Central memory CD8-positive, alpha-beta T cell (primary cell): ENCODE measurements around the gene ARHGAP42.
A peak's percentile ranks its signal among the peaks of the same experiment; 100 is the strongest.
"Not testable (repeated sequence)": the region's sequence is repeated elsewhere in the genome, so short reads cannot be mapped to it uniquely, and the experiment has no call there.

Experiments
- ATAC-seq: fragments of 150-1000 bp; cut with Tn5 transposase; replicated peaks from 2 replicates; pipeline ENCODE4 v1.10.0; 2022; ENCODE audit warnings: mild to moderate bottlenecking, moderate FRiP score, moderate number of reproducible peaks; ENCODE audit not compliant: poor library complexity, severe bottlenecking; ENCODE audit errors: extremely low read depth
- DNase-seq, 2 donors: peaks; one replicate each; pipeline ENCODE4 v3.0.0; 2021; ENCODE audit warnings: low spot score in 2 of 2
- H3K27ac Mint-ChIP-seq: one replicate; pipeline ENCODE4 v1.8.0; 2022; ENCODE audit warnings: low read depth, mild to moderate bottlenecking, moderate library complexity, mixed read lengths
- H3K27me3 Mint-ChIP-seq: one replicate; pipeline ENCODE4 v1.8.0; 2022; ENCODE audit warnings: mixed read lengths
- H3K36me3 Mint-ChIP-seq: one replicate; pipeline ENCODE4 v1.8.0; 2022; ENCODE audit warnings: mild to moderate bottlenecking, moderate library complexity, mixed read lengths; ENCODE audit not compliant: insufficient read depth
- H3K4me1 Mint-ChIP-seq: one replicate; pipeline ENCODE4 v1.8.0; 2022; ENCODE audit warnings: mixed read lengths
- H3K4me3 Mint-ChIP-seq: one replicate; pipeline ENCODE4 v1.8.0; 2022; ENCODE audit warnings: mild to moderate bottlenecking, moderate library complexity, mixed read lengths
- H3K9me3 Mint-ChIP-seq: one replicate; pipeline ENCODE4 v1.8.0; 2022; ENCODE audit warnings: mixed read lengths

Gene ARHGAP42, protein sequence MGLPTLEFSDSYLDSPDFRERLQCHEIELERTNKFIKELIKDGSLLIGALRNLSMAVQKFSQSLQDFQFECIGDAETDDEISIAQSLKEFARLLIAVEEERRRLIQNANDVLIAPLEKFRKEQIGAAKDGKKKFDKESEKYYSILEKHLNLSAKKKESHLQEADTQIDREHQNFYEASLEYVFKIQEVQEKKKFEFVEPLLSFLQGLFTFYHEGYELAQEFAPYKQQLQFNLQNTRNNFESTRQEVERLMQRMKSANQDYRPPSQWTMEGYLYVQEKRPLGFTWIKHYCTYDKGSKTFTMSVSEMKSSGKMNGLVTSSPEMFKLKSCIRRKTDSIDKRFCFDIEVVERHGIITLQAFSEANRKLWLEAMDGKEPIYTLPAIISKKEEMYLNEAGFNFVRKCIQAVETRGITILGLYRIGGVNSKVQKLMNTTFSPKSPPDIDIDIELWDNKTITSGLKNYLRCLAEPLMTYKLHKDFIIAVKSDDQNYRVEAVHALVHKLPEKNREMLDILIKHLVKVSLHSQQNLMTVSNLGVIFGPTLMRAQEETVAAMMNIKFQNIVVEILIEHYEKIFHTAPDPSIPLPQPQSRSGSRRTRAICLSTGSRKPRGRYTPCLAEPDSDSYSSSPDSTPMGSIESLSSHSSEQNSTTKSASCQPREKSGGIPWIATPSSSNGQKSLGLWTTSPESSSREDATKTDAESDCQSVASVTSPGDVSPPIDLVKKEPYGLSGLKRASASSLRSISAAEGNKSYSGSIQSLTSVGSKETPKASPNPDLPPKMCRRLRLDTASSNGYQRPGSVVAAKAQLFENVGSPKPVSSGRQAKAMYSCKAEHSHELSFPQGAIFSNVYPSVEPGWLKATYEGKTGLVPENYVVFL

DNA sequence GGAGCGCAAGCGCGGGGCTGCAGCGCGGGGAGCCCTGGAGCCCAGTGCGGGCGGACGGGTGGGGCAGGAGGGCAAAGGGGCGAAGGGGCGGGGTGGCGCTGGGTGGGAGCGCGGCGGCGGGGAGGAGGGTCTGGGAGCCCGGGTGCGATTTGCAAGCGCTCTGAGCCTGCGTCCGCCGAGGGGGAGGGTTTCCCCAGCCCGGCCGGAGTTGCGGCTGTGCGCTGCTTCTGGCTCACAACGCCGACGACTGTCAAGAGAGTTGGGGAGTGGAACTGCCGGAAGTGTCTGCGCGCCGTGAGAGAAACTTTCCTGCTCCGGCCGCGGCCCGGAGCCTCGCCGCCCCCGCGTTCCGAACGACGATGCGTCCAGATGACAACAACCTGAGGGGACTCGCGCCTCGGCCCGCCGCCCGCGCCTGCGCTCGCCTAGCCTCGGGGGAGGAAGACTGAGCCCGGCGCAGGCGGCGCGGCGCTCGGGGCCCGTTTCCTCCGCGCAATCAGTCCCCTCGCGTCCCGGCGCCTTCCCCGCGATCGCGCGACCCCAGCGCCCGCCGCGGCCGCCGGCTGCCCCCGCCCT is at the start of gene ARHGAP42:
ARHGAP42 (plus strand) TSS at position 235 of the 576 bp plus-strand sequence. CDS start 391 bp downstream, outside the sequence.
- Mint-ChIP-seq H3K9me3 (peaks cover 11% of the 10 kb centered on the region), H3K27ac (no peak within 1 kb of the TSS), H3K4me3 (peak within 1 kb of the TSS; percentile 39), H3K36me3 (peaks cover 2% of the 10 kb centered on the region), H3K4me1 (no peaks in the 10 kb centered on the region), H3K27me3 (peaks cover 18% of the 10 kb centered on the region)
- peak; percentile 41 for ATAC-seq
- no peak for DNase-seq

- Mint-ChIP-seq H3K9me3 (peaks cover 26% of the 10 kb centered on the region), H3K4me3 (no peak overlapping the region), H3K27ac (no peak overlapping the region), H3K36me3 (no peaks in the 10 kb centered on the region), H3K27me3 (no peaks in the 10 kb centered on the region), H3K4me1 (no peaks in the 10 kb centered on the region)
- ATAC-seq: no peak
- DNase-seq: no peak
These were observed 49.4 kb upstream of the ARHGAP42 start for GRCh38 chr11:100637706-100638105.

DNA sequence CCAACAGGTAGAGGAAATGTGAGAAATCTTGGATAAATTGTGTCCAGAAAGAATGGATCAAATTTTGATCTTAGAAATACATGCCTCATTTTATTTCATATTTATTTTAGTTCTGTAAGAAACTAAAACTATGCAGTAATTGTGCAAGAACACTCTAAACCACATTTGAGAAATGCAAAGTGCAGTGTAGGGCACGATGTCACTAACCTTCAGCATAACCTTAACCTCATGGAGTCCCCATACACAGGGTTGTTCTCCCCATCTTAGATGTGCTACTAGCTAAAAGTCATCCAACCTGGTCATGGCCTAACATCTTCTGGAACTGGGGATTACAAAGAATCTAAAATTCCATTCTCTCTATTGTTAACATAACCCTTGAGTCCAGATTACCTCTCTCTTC is 48.4 kb upstream of the ARHGAP42 start:
- DNase-seq (no peak), ATAC-seq (no peak)
- Mint-ChIP-seq H3K4me3 (no peak overlapping the region), H3K27ac (no peak overlapping the region), H3K27me3 (no peaks in the 10 kb centered on the region), H3K9me3 (peaks cover 25% of the 10 kb centered on the region), H3K4me1 (no peaks in the 10 kb centered on the region), H3K36me3 (no peaks in the 10 kb centered on the region)

GRCh38 chr11:100639140-100639539 is 47.9 kb upstream of the ARHGAP42 start:
- Mint-ChIP-seq H3K27ac (peak overlapping the region; percentile 68), H3K27me3 (no peaks in the 10 kb centered on the region), H3K4me1 (no peaks in the 10 kb centered on the region), H3K4me3 (no peak overlapping the region), H3K36me3 (no peaks in the 10 kb centered on the region), H3K9me3 (peaks cover 20% of the 10 kb centered on the region)
- ATAC-seq: no peak
- no peak for DNase-seq

DNA sequence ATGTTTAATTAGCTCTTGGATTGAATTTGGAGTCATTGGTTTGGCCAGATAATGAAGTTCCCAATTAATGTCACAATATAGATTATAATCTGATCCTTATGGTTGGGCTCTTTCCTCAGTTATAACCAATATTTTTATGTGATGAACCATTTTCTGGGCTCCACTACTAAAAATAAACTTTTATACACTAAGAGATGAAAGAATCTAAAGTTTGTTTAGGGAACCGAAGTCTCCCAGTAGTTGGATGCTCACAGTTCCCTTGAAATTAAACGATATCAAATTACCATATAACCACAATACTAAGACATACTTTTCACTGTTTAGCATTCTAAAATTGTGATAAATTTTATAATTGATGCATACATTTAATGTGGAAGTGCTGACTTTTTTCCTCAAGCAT is 47.0 kb upstream of the ARHGAP42 start:
- DNase-seq: no peak
- Mint-ChIP-seq H3K36me3 (no peaks in the 10 kb centered on the region), H3K27ac (no peak overlapping the region), H3K9me3 (peaks cover 16% of the 10 kb centered on the region), H3K4me3 (no peak overlapping the region), H3K4me1 (no peaks in the 10 kb centered on the region), H3K27me3 (no peaks in the 10 kb centered on the region)
- ATAC-seq: no peak

GRCh38 chr11:100640646-100641045 is 46.4 kb upstream of the ARHGAP42 start:
- no peak for ATAC-seq
- H3K4me1 Mint-ChIP-seq: no peaks in the 10 kb centered on the region

DNA sequence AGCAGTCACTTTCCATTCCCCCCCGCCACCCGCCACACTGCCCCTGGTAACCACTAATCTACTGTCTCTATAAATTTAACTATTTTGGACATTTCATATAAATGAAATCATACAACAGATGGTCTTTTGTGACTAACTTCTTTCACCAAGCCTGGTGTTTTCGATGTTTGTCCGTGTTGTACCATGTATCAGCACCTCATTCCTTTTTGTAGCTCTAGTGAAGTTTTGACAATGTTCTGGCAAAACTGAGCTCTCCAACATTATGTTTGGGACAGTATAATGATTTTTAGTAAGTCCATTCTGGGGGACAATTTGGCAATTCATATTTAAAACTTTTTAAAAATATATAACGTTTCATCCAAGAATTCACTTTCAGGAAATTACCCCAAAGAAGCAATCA is 45.6 kb upstream of the ARHGAP42 start:
- no peaks in the 10 kb centered on the region for H3K27me3 Mint-ChIP-seq
- no peaks in the 10 kb centered on the region for H3K4me1 Mint-ChIP-seq
- H3K36me3 Mint-ChIP-seq: no peaks in the 10 kb centered on the region

More at GRCh38 chr11:100640646-100641045, 46.4 kb upstream of the ARHGAP42 start:
- H3K4me3 Mint-ChIP-seq: no peak overlapping the region
- H3K36me3 Mint-ChIP-seq: no peaks in the 10 kb centered on the region
- DNase-seq: no peak
- peaks cover 16% of the 10 kb centered on the region for H3K9me3 Mint-ChIP-seq
- H3K27ac Mint-ChIP-seq: no peak overlapping the region
- H3K27me3 Mint-ChIP-seq: no peaks in the 10 kb centered on the region

GRCh38 chr11:100646545-100646944 is 40.5 kb upstream of the ARHGAP42 start:
- H3K9me3 Mint-ChIP-seq: peaks cover 14% of the 10 kb centered on the region
- no peaks in the 10 kb centered on the region for H3K27me3 Mint-ChIP-seq
- H3K4me1 Mint-ChIP-seq: no peaks in the 10 kb centered on the region
- no peaks in the 10 kb centered on the region for H3K36me3 Mint-ChIP-seq
- ATAC-seq (no peak), DNase-seq (no peak)
- no peak overlapping the region for H3K27ac Mint-ChIP-seq
- H3K4me3 Mint-ChIP-seq: no peak overlapping the region

More for the DNA sequence above, 45.6 kb upstream of the ARHGAP42 start:
- Mint-ChIP-seq H3K9me3 (peaks cover 24% of the 10 kb centered on the region), H3K4me3 (no peak overlapping the region), H3K27ac (no peak overlapping the region)
- ATAC-seq (no peak), DNase-seq (no peak)

DNA sequence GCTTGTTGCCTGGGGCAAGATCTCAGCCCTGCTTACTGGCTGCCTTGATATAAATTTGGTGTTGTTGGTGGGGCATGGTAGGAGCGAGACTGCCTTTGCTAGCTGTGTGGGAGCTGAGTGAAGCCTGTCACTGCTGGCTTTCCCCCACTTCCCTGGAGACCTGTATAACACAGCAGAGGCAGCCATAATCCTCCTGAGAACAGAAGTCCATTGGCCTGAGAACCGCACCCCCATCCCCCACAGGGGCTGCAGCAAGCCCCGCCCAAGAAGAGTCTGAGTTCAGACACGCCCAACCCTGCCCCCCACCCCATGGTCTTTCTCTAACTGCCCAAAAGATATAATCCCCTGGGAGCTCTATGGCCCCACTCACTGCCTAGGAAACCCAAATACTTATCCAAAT is 39.2 kb upstream of the ARHGAP42 start:
- DNase-seq (no peak), ATAC-seq (no peak)
- Mint-ChIP-seq H3K4me1 (no peaks in the 10 kb centered on the region), H3K36me3 (no peaks in the 10 kb centered on the region), H3K4me3 (no peak overlapping the region), H3K27me3 (no peaks in the 10 kb centered on the region), H3K27ac (no peak overlapping the region), H3K9me3 (peaks cover 27% of the 10 kb centered on the region)

- no peak for DNase-seq
- no peaks in the 10 kb centered on the region for H3K4me1 Mint-ChIP-seq
- no peak overlapping the region for H3K4me3 Mint-ChIP-seq
- H3K27ac Mint-ChIP-seq: no peak overlapping the region
- H3K36me3 Mint-ChIP-seq: peaks cover 1% of the 10 kb centered on the region
- H3K9me3 Mint-ChIP-seq: peaks cover 6% of the 10 kb centered on the region
- no peaks in the 10 kb centered on the region for H3K27me3 Mint-ChIP-seq
- no peak for ATAC-seq
These were observed 23.5 kb upstream of the ARHGAP42 start for GRCh38 chr11:100663583-100663982.

- Mint-ChIP-seq H3K27ac (no peak overlapping the region), H3K27me3 (no peaks in the 10 kb centered on the region), H3K9me3 (peaks cover 6% of the 10 kb centered on the region), H3K36me3 (peaks cover 1% of the 10 kb centered on the region), H3K4me3 (no peak overlapping the region), H3K4me1 (no peaks in the 10 kb centered on the region)
- DNase-seq (no peak), ATAC-seq (no peak)
These were observed 23.1 kb upstream of the ARHGAP42 start for GRCh38 chr11:100663996-100664395.

GRCh38 chr11:100666816-100667215 is 20.3 kb upstream of the ARHGAP42 start:
- not testable (repeated sequence) for H3K36me3 Mint-ChIP-seq, H3K27ac Mint-ChIP-seq, H3K4me1 Mint-ChIP-seq, DNase-seq, H3K4me3 Mint-ChIP-seq, H3K9me3 Mint-ChIP-seq, H3K27me3 Mint-ChIP-seq, ATAC-seq
